Measurements from ENCODE around the gene ASNS. TPM values are rescaled to one million over a fixed set of nuclear protein-coding genes. Genes with fewer than 3 reads are reported as not detected.
A peak's percentile ranks its signal among the peaks of the same experiment; 100 is the strongest.

ASNS gene
- total RNA-seq, 1 experiment from 2014 or later: 95.1 TPM

GRCh38 chr7:97818066-97818663, 54.0 kb downstream of the ASNS start:
- no peaks in the 10 kb centered on the region for H4K20me1 ChIP-seq (ENCODE audit: control insufficient read depth, insufficient read depth, insufficient read length)
- TF ChIP-seq CTCF (conservative IDR thresholded peaks at IDR 0.05): no peak
- no peak overlapping the region for H3K27ac Mint-ChIP-seq

More at GRCh38 chr7:97818066-97818663, 54.0 kb downstream of the ASNS start:
- Histone ChIP-seq H3K27me3 (ENCODE audit: insufficient read depth, low read length) (no peaks in the 10 kb centered on the region), H2BK12ac (ENCODE audit: insufficient read length, low read depth, low read length) (no peak overlapping the region), H3K56ac (ENCODE audit: insufficient read length, low read depth, low read length) (no peak overlapping the region), H3K27ac (ENCODE audit: insufficient read length, low read depth, low read length) (no peak overlapping the region), H3K4me1 (ENCODE audit: insufficient read depth, low read length) (peaks cover 2% of the 10 kb centered on the region; the same call in 1 of the 2 replicates), H2BK120ac (ENCODE audit: low read depth, low read length, poor library complexity, severe bottlenecking) (no peak overlapping the region), H2AK5ac (ENCODE audit: insufficient read length, low read length) (no peak overlapping the region), H3T11ph (ENCODE audit: low read length) (no peak overlapping the region), H3K23me2 (ENCODE audit: insufficient read length, low read depth, low read length, poor library complexity, severe bottlenecking) (no peaks in the 10 kb centered on the region), H3K4ac (ENCODE audit: low read depth, low read length) (no peak overlapping the region), H3K79me2 (ENCODE audit: insufficient read depth, low read length) (no peaks in the 10 kb centered on the region), H3K18ac (ENCODE audit: insufficient read length, low read depth, low read length) (no peak overlapping the region), H2BK5ac (ENCODE audit: insufficient read length, low read length) (no peak overlapping the region), H3K9me3 (ENCODE audit: control insufficient read depth, low read depth, low read length) (no peaks in the 10 kb centered on the region), H2AFZ (ENCODE audit: low read length) (peak overlapping the region; percentile 85), H3K14ac (ENCODE audit: insufficient read depth, low read length) (no peak overlapping the region), H3K9ac (ENCODE audit: extremely low read depth, insufficient read length, low read length) (no peak overlapping the region), H2BK15ac (ENCODE audit: low read depth, low read length) (no peak overlapping the region), H3K4me2 (ENCODE audit: insufficient read depth, insufficient read length, low read length) (no peak overlapping the region), H4K5ac (ENCODE audit: insufficient read length, low read depth, low read length) (no peak overlapping the region), H3K23ac (ENCODE audit: insufficient read length, low read depth, low read length) (no peak overlapping the region), H2BK20ac (ENCODE audit: low read depth, low read length, poor library complexity, severe bottlenecking) (no peak overlapping the region), H4K91ac (ENCODE audit: insufficient read length, low read depth, low read length) (no peak overlapping the region), H3K79me1 (ENCODE audit: insufficient read depth, low read depth, low read length, poor library complexity, severe bottlenecking) (no peaks in the 10 kb centered on the region), H4K8ac (replicated peaks; ENCODE audit: insufficient read length, low read depth, low read length) (no peak overlapping the region)
- Mint-ChIP-seq H3K36me3 (ENCODE audit: insufficient read depth in 1 of 3, low read depth in 3 of 3) (no peaks in the 10 kb centered on the region), H3K4me3 (no peak overlapping the region), H3K27me3 (ENCODE audit: low read depth) (peaks cover 7% of the 10 kb centered on the region), H3K4me1 (peaks cover 7 to 8% of the 10 kb centered on the region in 2 experiments), H3K9me3 (peaks cover 0 to 3% of the 10 kb centered on the region in 2 experiments; a peak in 3 of 5 replicates)
- no CpG with 5 or more reads among the region's 5 CpGs for WGBS (ENCODE audit: extremely low coverage, insufficient read length, low lambda C conversion rate)
- DNase-seq: no peak

Other genes with a start within 250 kb of the ASNS start
- gene TAC1, start 140.3 kb downstream of the ASNS start, total RNA-seq (2021): 0.31 and 0.77 TPM in 2 replicates
- gene OCM2, start 117.8 kb upstream of the ASNS start, total RNA-seq (2021): not detected in 2 replicates
- gene LMTK2, start 234.5 kb upstream of the ASNS start, total RNA-seq (2021): 22.3 and 24.9 TPM in 2 replicates